GM21515 (cell line): ENCODE data around the gene HSD11B2.

Experiments used
- ATAC-seq: cut with Tn5 transposase; IDR thresholded peaks from one replicate; pipeline ENCODE4 v1.9.1; 2021; ENCODE audit not compliant: unreplicated experiment

Gene HSD11B2

GRCh38 chr16:67470359-67470758 is 39.4 kb downstream of the HSD11B2 start:
- no peak for ATAC-seq

DNA sequence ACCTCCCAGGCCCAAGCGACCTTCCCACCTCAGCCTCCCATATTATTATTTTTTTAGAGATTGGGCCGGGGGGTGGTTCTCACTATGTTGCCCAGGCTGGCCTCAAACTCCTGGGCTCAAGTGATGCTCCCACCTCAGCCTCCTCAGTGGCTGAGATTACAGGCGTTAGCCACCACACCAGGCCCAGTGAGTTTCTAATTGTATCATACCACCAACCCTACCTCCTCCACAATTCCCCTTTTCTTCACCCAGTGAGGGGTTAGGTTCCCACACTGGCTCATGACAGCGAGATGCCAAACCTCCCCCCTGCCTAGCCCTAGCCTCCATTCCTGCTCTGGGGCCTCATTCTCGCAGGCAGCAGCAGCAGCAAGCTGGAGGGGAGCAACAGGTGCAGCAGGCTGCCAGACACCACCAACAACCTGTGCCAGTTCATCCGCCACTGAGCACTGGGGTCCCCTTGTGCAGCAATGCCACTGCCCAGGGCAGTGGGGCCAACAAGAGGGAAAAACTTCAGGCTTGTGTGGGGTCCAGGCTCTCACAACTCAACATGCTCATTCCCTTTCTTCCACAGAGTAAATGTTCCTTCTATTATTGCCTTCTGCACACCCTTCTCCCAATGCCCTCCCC is 41.0 kb downstream of the HSD11B2 start:
- no peak for ATAC-seq

- ATAC-seq, result no peak
These were observed 43.9 kb downstream of the HSD11B2 start for GRCh38 chr16:67474551-67475455.

DNA sequence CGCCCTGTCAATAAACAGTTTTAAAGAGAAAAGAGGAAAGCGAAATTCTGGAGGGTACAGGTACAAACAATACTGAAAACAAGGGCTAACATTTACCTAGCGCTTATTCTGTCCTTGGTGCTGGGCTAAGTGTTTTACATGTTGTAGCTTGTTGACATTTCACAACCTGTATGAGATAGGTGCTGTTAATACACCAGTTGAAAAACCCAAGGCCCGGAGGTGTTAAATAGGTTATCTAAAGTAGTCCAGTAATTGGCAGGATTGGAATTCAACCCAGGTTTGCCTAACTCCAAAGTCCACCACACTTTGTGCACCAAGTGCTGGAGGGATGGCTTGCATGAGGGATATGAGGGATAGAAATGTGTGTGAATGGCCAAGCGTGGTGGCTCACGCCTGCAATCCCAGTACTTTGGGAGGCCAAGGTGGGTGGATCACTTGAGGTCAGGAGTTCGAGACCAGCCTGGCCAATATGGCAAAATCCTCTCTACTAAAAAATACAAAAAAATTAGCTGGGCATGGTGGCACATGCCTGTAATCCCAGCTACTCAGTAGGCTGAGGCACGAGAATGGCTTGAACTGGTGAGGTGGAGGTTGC is 47.1 kb downstream of the HSD11B2 start:
- ATAC-seq, result no peak

GRCh38 chr16:67480833-67481560 is 50.1 kb downstream of the HSD11B2 start, which contains the start of gene ATP6V0D1:
TSS of gene ATP6V0D1 (minus strand) at chr16:67481157. CDS start at chr16:67481086, 71 bp downstream.
- ATAC-seq, result peak; percentile 89

- peak; percentile 0 for ATAC-seq
These were observed 50.8 kb downstream of the HSD11B2 start for GRCh38 chr16:67481561-67482232.

DNA sequence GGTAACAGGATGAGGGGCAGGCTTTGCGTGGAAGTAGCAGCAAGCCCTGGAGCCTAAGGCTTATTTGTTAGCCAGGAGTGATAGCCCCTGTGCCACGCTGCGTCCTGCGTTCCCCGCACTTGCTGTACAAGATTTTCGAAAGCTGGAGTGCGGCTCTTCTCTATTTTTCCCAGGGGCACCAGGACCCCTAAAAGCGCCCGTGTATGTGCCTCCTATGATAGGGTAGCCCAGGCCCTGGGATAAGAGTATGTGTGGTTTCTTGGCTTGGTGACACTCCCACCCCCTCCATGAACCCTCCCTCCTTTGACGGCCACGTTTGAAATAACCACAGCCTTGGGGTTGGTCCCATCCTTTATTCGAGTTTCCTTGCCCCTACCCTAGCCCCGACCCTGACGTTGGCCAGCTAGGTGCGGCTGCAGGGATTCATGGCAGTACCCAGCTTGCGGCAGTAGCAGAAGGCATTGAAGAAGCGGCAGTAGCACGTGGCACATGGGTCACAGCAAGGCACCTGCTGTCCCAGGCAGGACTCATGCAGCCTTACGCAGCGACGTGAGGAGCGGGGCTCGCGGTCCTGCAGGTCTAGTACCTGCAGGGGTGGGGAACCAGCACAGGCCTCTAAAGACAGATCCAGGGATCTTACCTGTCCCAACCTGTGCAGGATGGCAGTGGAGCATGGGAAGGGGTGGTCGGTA is 51.5 kb downstream of the HSD11B2 start:
- no peak for ATAC-seq

DNA sequence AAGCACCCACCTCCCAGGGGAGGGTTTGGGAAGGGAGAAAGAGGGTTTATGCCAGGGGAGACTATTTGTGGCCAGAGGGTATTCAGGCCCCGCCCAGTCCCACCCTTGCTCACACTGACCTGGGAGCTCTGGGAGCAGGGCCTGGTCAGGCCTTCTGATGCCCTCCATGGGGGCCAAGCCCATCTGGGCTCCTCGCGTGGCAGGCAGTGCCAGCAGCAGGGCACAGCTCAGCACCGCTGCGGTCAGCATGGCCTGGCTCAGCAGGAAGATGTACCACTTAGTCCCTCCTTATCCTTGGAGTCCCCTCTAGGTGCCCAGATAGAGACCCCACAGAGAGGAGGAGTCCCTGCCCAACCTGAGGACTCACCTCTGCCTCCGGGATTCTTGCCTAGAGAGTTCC is 52.2 kb downstream of the HSD11B2 start, which contains the start of gene AGRP:
Gene AGRP, minus strand, starts transcription at position 398 of the 400 bp plus-strand sequence. Its CDS starts 149 bp downstream, at position 249.
- ATAC-seq, result no peak

DNA sequence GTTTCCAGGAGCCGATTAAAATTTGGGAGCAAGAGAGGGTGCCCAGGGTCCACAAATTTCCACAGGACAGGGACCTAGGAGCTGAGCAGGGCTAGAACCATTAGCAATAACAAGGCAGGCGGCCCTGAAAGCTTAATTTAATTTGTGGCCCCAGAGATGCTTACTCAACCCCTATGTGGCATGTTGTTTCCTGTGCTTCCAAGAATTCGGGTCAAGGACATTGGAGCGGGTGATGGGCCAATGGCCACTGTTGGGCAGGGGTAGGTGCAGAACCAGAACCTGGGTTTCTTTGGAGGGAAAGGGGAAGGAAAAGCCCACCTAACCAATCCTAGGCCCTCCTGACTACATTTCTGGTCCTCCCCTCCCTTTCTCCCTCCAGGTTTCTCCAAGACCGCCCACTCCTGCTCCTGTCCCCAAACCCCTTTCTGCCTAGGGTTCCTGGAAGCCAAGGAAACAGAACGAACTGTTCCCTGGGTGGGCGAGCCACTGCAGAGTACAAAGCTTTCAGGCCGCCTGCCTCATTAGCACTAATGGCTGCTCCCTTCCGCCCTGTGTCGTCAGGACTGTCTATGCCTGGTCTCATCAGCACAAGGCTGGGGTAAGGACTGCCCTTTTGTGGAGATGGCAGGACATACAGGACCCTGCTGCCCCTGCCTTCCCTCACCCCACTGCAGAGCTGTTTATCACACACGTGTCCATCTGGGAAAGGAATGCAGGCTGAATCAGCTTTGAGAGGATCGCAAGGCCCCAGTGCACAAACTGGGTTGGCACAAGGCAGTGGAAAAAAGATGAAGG is 53.0 kb downstream of the HSD11B2 start:
- ATAC-seq, result no peak

DNA sequence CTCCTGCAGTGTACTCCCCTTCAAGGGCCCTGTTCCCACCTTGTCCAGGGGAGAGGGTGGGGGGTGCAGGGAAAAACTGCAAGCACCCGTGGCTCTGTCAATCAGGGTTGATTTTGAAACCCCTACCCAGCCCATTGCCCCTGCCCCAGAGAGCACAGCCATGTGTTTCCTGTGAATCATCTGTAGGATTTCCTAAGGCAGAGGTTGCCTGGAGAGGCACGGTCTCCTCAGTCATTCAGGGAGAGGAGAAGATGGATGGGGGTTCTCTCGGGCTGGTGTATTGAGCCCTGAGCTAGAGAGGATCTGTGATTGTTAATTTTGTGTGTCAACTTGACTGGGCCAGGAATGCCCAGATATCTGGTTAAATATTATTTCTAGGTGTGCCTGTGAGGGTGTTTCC is 55.9 kb downstream of the HSD11B2 start:
- ATAC-seq, result no peak
